Panc1 (cell line): ENCODE data around the gene CASQ1. TPM values are rescaled to one million over a fixed set of nuclear protein-coding genes. Genes with fewer than 3 reads are reported as not detected.

Experiments used
- ATAC-seq: fragments of 200-7000 bp; cut with Tn5 transposase; 2 replicates; pipeline ENCODE4 v1.9.1; 2020; ENCODE audit warnings: mild to moderate bottlenecking, moderate library complexity
- BruUV-seq: library from RNA; stranded (reverse); fragments of 400-500 nt; replicated peaks from 2 replicates; lab custom pipeline; 2021; lab: Mats Ljungman, UMichigan
- CTCF ChIA-PET: fragments of 300-600 bp; sonication (Branson Sonifier 250); formaldehyde crosslinking; loops from one replicate; lab custom pipeline; 2022; ENCODE audit warnings: antibody characterized with exemption; lab: Charles Lee
- POLR2A ChIA-PET: fragments of 300-600 bp; sonication (Branson Sonifier 250); formaldehyde crosslinking; loops from one replicate; lab custom pipeline; 2022; ENCODE audit warnings: antibody characterized with exemption; lab: Charles Lee
- DNase-seq: peaks from one replicate; pipeline ENCODE4 v3.0.0-alpha.2; 2010; ENCODE audit warnings: low read depth, low spot score
- H3K27ac ChIP-seq: 2 replicates; pipeline ENCODE4 v1.5.1; 2011; ENCODE audit warnings: mild to moderate bottlenecking, low read length, inconsistent platforms
- H3K27me3 ChIP-seq: fragments of 200-500 bp; sonication (Bioruptor generic); 2 replicates; pipeline ENCODE4 v1.6.0; 2014; ENCODE audit warnings: low read length, inconsistent platforms; ENCODE audit not compliant: control insufficient read depth, insufficient read depth
- H3K36me3 ChIP-seq: fragments of 200-500 bp; sonication (Bioruptor generic); 2 replicates; pipeline ENCODE4 v1.5.1; 2014; ENCODE audit warnings: inconsistent platforms, mild to moderate bottlenecking, low read length, moderate library complexity; ENCODE audit not compliant: control insufficient read depth, insufficient read depth
- H3K4me1 ChIP-seq: 2 replicates; pipeline ENCODE4 v1.5.1; 2011; ENCODE audit warnings: inconsistent platforms, mild to moderate bottlenecking, low read length, moderate library complexity; ENCODE audit not compliant: control insufficient read depth, insufficient read depth
- H3K4me3 ChIP-seq, 2 experiments: 2 replicates each; pipeline ENCODE4 v1.5.1; 2011 to 2012; ENCODE audit warnings: low read depth in 2 of 2, low read length in 2 of 2, mild to moderate bottlenecking in 2 of 2, inconsistent platforms in 1 of 2, moderate library complexity in 1 of 2
- H3K9me3 ChIP-seq: fragments of 200-500 bp; sonication (Bioruptor generic); 2 replicates; pipeline ENCODE4 v1.5.1; 2014; ENCODE audit warnings: low read depth, mild to moderate bottlenecking, inconsistent platforms, low read length, moderate library complexity; ENCODE audit not compliant: control insufficient read depth, insufficient read depth
- POLR2AphosphoS5 ChIP-seq: IDR thresholded peaks from 2 replicates; pipeline ENCODE4 v1.6.1; 2012; ENCODE audit warnings: mild to moderate bottlenecking, low read depth, low read length, moderate library complexity
- SIN3A ChIP-seq: IDR thresholded peaks from 2 replicates; pipeline ENCODE4 v1.6.1; 2012; ENCODE audit warnings: low read depth, mild to moderate bottlenecking, low read length, moderate library complexity, borderline replicate concordance; ENCODE audit not compliant: insufficient read depth
- TCF7L2 ChIP-seq: IDR thresholded peaks from 2 replicates; pipeline ENCODE4 v1.6.1; 2011; ENCODE audit warnings: mild to moderate bottlenecking, low read depth, low read length, inconsistent platforms
- in situ Hi-C: cut with HindIII; loops from 2 replicates; pipeline ENCODE4 v1.10.0; 2016; ENCODE audit warnings: low sequenced_read_pairs, low pct_unique_long_range_greater_than_20kb
- intact Hi-C: fragments of 100-400 bp; cut with micrococcal nuclease; formaldehyde crosslinking; loops from one replicate; pipeline ENCODE4 v1.10.0; 2022; ENCODE audit not compliant: unreplicated experiment
- total RNA-seq: library from RNA; stranded (reverse); gene quantifications from one replicate; pipeline ENCODE4 v1.2.1, GENCODE V29; 2021; ENCODE audit not compliant: unreplicated experiment
- TF ChIP-seq, protein P1 (sequence below): fragments of 450-650 bp; IDR thresholded peaks from 2 replicates; pipeline ENCODE4 v1.5.1; 2017; ENCODE audit warnings: mild to moderate bottlenecking
- TF ChIP-seq, protein P2 (sequence below), 2 experiments: IDR thresholded peaks; 2 replicates each; pipeline ENCODE4 v1.6.1; 2011 to 2012; ENCODE audit warnings: low read depth in 2 of 2, control low read depth in 1 of 2, low read length in 1 of 2, mild to moderate bottlenecking in 1 of 2, moderate library complexity in 1 of 2; ENCODE audit not compliant: insufficient read depth in 1 of 2

The CASQ1 gene
- total RNA-seq, 1 experiment from 2014 or later: not detected

DNA sequence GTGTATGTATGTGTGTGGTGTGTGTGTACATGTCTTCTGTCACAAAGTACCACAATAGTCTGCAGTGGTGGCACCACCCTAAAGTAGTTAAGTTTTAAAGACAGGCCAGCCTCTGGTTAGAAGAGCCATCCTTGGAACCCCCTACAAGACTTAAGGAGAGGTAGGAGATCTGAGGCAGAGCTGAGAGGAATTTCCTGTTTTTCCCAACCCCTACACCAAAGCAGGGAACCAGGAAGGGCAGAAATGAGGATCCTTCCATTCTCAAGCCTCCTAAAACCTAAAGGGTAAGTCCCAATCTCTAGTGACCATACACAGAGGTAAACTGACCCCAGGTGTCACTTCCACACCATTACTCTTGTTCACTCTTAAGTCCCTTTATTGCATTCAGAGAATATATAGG lies 25.9 kb downstream of the CASQ1 start:
- peak; percentile 43; the same call in 1 of the 2 replicates for TF ChIP-seq POLR2AphosphoS5
- TF ChIP-seq TCF7L2: no peak
- DNase-seq (no peak), ATAC-seq (no peak)
- BruUV-seq: no TSS peak
- Histone ChIP-seq H3K9me3 (no peaks in the 10 kb centered on the region), H3K36me3 (peaks cover 37% of the 10 kb centered on the region), H3K4me3 (no peak overlapping the region), H3K27me3 (no peaks in the 10 kb centered on the region), H3K27ac (no peak overlapping the region), H3K4me1 (no peaks in the 10 kb centered on the region)
- ChIA-PET CTCF (interaction anchor here (1.1 kb wide), 1 partner anchor 23 kb away, joined by 3 read pairs; no protein-coding TSS in a partner anchor), POLR2A (no interaction called here)
- intact Hi-C loops: no loop called here
- in situ Hi-C loops: no loop called here

DNA sequence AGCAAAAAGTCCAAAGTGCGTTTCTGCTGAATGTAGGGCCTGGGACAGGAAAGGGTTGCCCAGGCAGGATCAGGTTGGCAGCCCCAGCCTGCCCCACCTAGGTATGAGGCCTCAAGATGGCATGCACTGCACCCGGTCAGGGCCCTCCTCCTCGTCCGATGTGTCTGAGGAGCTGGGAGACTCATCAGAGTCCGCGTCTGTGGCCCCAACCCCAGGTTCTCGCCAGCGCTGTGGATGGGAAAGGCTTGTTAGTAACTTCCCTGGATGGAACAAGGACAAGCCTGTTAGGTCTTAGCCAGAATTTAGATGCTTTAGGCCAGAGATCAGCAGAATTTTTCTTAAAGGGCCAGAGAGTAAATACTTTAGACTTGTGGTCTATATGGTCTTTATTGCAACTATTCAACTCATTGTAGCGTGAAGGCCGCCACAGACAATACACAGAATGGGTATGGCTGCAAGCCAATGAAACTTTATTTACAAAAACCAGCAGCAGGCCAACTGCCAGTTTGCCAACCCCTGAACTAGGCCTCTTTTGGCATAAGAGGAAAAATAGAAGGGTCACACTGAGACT lies 27.2 kb downstream of the CASQ1 start:
- intact Hi-C loops: loop anchor here (1.0 kb wide), 1 partner anchor 24 kb away; no protein-coding TSS in a partner anchor
- H3K27ac ChIP-seq: no peak overlapping the region

More for the DNA sequence above, 27.2 kb downstream of the CASQ1 start:
- H3K9me3 ChIP-seq: no peaks in the 10 kb centered on the region
- ATAC-seq (no peak), DNase-seq (no peak)
- ChIA-PET POLR2A (no interaction called here), CTCF (no interaction called here)
- TF ChIP-seq, protein P1, sequence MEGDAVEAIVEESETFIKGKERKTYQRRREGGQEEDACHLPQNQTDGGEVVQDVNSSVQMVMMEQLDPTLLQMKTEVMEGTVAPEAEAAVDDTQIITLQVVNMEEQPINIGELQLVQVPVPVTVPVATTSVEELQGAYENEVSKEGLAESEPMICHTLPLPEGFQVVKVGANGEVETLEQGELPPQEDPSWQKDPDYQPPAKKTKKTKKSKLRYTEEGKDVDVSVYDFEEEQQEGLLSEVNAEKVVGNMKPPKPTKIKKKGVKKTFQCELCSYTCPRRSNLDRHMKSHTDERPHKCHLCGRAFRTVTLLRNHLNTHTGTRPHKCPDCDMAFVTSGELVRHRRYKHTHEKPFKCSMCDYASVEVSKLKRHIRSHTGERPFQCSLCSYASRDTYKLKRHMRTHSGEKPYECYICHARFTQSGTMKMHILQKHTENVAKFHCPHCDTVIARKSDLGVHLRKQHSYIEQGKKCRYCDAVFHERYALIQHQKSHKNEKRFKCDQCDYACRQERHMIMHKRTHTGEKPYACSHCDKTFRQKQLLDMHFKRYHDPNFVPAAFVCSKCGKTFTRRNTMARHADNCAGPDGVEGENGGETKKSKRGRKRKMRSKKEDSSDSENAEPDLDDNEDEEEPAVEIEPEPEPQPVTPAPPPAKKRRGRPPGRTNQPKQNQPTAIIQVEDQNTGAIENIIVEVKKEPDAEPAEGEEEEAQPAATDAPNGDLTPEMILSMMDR: no peak
- no peak for TF ChIP-seq POLR2AphosphoS5
- TF ChIP-seq TCF7L2: no peak
- TF ChIP-seq, protein P2, sequence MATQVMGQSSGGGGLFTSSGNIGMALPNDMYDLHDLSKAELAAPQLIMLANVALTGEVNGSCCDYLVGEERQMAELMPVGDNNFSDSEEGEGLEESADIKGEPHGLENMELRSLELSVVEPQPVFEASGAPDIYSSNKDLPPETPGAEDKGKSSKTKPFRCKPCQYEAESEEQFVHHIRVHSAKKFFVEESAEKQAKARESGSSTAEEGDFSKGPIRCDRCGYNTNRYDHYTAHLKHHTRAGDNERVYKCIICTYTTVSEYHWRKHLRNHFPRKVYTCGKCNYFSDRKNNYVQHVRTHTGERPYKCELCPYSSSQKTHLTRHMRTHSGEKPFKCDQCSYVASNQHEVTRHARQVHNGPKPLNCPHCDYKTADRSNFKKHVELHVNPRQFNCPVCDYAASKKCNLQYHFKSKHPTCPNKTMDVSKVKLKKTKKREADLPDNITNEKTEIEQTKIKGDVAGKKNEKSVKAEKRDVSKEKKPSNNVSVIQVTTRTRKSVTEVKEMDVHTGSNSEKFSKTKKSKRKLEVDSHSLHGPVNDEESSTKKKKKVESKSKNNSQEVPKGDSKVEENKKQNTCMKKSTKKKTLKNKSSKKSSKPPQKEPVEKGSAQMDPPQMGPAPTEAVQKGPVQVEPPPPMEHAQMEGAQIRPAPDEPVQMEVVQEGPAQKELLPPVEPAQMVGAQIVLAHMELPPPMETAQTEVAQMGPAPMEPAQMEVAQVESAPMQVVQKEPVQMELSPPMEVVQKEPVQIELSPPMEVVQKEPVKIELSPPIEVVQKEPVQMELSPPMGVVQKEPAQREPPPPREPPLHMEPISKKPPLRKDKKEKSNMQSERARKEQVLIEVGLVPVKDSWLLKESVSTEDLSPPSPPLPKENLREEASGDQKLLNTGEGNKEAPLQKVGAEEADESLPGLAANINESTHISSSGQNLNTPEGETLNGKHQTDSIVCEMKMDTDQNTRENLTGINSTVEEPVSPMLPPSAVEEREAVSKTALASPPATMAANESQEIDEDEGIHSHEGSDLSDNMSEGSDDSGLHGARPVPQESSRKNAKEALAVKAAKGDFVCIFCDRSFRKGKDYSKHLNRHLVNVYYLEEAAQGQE (IDR thresholded peaks at IDR 0.05; ENCODE audit: insufficient read depth in 1 of 2, low read depth in 2 of 2, low read length in 1 of 2): no peak
- no peak for TF ChIP-seq SIN3A
- no peaks in the 10 kb centered on the region for H3K27me3 ChIP-seq
- peaks cover 40% of the 10 kb centered on the region for H3K36me3 ChIP-seq
- BruUV-seq: no TSS peak
- no peak overlapping the region for H3K4me3 ChIP-seq
- in situ Hi-C loops: no loop called here
- no peaks in the 10 kb centered on the region for H3K4me1 ChIP-seq
